ENCODE data around the gene OVAAL.

Gene OVAAL

GRCh38 chr1:180568184-180568583, 9.4 kb downstream of the OVAAL start:
- no peak for TF ChIP-seq CTCF (IDR thresholded peaks at IDR 0.05)

- no peak for TF ChIP-seq CTCF (IDR thresholded peaks at IDR 0.05)
Observed at GRCh38 chr1:180571060-180571831, 12.5 kb downstream of the OVAAL start.

- no peak for TF ChIP-seq CTCF (IDR thresholded peaks at IDR 0.05)
Observed at GRCh38 chr1:180571832-180572636, 13.3 kb downstream of the OVAAL start.

- no peak for TF ChIP-seq CTCF (IDR thresholded peaks at IDR 0.05)
Observed at GRCh38 chr1:180572760-180573159, 14.0 kb downstream of the OVAAL start.

- no peak for TF ChIP-seq CTCF (IDR thresholded peaks at IDR 0.05)
Observed at GRCh38 chr1:180574031-180574713, 15.4 kb downstream of the OVAAL start.

- no peak for TF ChIP-seq CTCF (IDR thresholded peaks at IDR 0.05)
Observed at GRCh38 chr1:180577361-180577760, 18.6 kb downstream of the OVAAL start.

GRCh38 chr1:180579961-180580611, 21.3 kb downstream of the OVAAL start:
- TF ChIP-seq CTCF (IDR thresholded peaks at IDR 0.05): no peak

Measured in LNCAP (cell line).